GM06990 (cell line): Measurements from ENCODE around the gene ARHGAP32.

ENCODE experiments used
- DNase-seq: peaks from one replicate; pipeline ENCODE4 v3.0.0-alpha.2; 2011; ENCODE audit not compliant: insufficient read length; ENCODE audit errors: extremely low read depth
- H3K27me3 ChIP-seq: replicated peaks from 2 replicates; pipeline ENCODE4 v1.6.0; 2011; ENCODE audit warnings: low read length; ENCODE audit not compliant: control insufficient read depth, insufficient read depth
- H3K36me3 ChIP-seq: 2 replicates; pipeline ENCODE4 v1.5.1; 2011; ENCODE audit warnings: low read length; ENCODE audit not compliant: control insufficient read depth, insufficient read depth
- H3K4me3 ChIP-seq: replicated peaks from 2 replicates; pipeline ENCODE4 v1.5.1; 2011; ENCODE audit warnings: low read depth, mild to moderate bottlenecking, control low read depth, low read length
- TF ChIP-seq, protein P1 (sequence below): IDR thresholded peaks from 2 replicates; pipeline ENCODE4 v1.5.1; 2011; ENCODE audit warnings: low read length, control low read depth, mild to moderate bottlenecking, inconsistent platforms; ENCODE audit not compliant: insufficient read depth, poor library complexity, severe bottlenecking

Gene ARHGAP32

DNA sequence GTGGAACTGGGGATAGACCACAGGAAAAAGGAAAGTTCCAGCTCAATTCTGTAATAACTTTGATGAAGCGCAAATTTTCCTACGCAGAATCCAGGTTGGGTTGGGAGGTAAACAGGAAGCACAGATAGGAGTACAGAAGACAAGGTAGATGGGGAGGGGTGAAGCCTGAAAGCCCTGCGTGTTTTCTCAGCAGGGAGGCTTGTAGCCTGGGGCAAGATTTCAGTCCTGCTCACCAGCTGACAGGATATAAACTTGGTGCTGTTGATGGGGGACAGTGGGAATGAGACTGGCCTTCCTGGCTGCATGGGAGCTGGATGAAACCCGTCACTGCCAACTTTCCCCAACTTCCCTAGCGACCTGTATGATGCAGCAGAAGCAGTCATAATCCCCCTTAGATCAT is 114.9 kb downstream of the ARHGAP32 start:
- no peak overlapping the region for H3K4me3 ChIP-seq
- TF ChIP-seq, protein P1, sequence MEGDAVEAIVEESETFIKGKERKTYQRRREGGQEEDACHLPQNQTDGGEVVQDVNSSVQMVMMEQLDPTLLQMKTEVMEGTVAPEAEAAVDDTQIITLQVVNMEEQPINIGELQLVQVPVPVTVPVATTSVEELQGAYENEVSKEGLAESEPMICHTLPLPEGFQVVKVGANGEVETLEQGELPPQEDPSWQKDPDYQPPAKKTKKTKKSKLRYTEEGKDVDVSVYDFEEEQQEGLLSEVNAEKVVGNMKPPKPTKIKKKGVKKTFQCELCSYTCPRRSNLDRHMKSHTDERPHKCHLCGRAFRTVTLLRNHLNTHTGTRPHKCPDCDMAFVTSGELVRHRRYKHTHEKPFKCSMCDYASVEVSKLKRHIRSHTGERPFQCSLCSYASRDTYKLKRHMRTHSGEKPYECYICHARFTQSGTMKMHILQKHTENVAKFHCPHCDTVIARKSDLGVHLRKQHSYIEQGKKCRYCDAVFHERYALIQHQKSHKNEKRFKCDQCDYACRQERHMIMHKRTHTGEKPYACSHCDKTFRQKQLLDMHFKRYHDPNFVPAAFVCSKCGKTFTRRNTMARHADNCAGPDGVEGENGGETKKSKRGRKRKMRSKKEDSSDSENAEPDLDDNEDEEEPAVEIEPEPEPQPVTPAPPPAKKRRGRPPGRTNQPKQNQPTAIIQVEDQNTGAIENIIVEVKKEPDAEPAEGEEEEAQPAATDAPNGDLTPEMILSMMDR: no peak
- no peak for DNase-seq
- no peaks in the 10 kb centered on the region for H3K27me3 ChIP-seq
- H3K36me3 ChIP-seq: no peaks in the 10 kb centered on the region

DNA sequence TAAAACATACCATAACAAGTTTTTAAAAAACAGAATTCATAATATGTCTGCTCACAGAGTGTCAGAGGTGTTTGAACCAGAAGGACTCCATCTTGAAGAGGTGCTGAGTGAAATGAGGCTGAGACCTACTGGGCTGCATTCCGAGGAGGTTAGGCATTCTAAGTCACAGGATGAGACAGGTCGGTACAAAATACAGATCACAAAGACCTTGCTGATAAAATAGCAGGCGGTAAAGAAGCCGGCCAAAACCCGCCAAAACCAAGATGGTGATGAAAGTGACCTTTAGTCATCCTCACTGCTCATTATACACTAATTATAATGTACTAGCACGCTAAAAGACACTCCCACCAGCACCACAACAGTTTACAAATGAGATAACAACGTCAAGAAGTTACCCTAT is 116.4 kb downstream of the ARHGAP32 start:
- DNase-seq: no peak
- H3K27me3 ChIP-seq: no peaks in the 10 kb centered on the region
- TF ChIP-seq, protein P1: no peak
- no peak overlapping the region for H3K4me3 ChIP-seq
- H3K36me3 ChIP-seq: no peaks in the 10 kb centered on the region

DNA sequence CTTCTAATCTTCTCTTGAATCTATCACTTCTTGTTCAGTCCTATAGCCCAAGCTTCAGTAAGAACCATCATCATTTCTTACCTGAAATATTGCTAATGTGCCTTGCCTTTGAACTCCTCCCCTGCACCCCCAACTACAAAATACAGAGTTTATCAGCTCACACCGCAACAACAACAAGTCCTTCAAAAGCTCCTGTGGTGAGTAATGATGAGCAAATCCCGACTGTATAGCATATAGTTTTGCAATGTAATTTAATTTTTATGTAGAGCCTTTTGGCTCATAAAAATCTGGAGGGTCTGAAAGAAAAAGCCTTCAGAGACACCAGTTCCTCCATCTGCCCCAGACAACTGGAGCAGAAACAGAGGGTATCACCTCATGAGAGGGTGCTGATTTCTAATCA is 124.7 kb downstream of the ARHGAP32 start:
- Histone ChIP-seq H3K36me3 (no peaks in the 10 kb centered on the region), H3K27me3 (no peaks in the 10 kb centered on the region), H3K4me3 (no peak overlapping the region)
- TF ChIP-seq, protein P1: no peak
- DNase-seq: no peak

DNA sequence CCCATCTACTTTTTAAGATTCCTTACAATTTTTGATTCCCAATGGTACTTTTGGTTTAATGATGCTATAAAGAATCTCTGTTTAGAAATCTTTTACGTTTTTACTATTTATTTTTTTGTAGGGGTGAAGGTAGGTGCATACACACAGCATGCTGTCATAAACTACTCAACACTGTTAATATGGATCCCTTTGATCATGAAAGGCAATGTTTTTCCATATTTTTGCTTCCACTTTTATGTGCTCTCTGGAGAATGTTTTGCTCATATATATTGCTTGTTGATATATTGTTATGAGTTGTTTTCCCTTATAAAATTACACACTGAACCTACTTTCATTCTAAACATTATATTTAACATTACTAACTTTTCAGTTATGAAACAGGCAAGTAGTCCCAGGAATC is 125.9 kb downstream of the ARHGAP32 start:
- Histone ChIP-seq H3K36me3 (no peaks in the 10 kb centered on the region), H3K27me3 (no peaks in the 10 kb centered on the region), H3K4me3 (no peak overlapping the region)
- TF ChIP-seq, protein P1: no peak
- no peak for DNase-seq

DNA sequence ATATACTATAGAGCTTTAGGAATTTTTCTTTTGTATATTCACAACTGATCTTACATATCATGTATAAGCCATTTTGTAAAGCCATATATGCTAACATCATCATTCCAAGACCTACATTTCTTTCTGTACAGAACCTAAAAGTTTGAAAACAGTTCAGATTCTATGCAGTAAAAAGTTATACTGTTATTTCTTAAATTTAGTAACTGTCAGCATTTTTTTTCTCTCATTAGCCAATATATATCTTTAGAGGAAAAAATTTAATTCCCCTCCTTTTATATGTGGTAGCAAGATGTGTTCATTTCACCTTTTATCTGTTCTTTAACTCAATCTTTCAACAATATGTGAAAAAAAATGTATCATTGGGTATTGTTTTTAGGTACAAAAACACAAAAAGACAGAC is 129.0 kb downstream of the ARHGAP32 start:
- DNase-seq: no peak
- TF ChIP-seq, protein P1: no peak
- no peaks in the 10 kb centered on the region for H3K27me3 ChIP-seq
- no peak overlapping the region for H3K4me3 ChIP-seq
- no peaks in the 10 kb centered on the region for H3K36me3 ChIP-seq
